Measurements from ENCODE around the gene METTL1.
"Not testable (repeated sequence)": the region's sequence is repeated elsewhere in the genome, so short reads cannot be mapped to it uniquely, and the experiment has no call there.

METTL1 gene
- total RNA-seq, result 0.91 to 14.0 (median 3.3) reads per million in 4 experiments

DNA sequence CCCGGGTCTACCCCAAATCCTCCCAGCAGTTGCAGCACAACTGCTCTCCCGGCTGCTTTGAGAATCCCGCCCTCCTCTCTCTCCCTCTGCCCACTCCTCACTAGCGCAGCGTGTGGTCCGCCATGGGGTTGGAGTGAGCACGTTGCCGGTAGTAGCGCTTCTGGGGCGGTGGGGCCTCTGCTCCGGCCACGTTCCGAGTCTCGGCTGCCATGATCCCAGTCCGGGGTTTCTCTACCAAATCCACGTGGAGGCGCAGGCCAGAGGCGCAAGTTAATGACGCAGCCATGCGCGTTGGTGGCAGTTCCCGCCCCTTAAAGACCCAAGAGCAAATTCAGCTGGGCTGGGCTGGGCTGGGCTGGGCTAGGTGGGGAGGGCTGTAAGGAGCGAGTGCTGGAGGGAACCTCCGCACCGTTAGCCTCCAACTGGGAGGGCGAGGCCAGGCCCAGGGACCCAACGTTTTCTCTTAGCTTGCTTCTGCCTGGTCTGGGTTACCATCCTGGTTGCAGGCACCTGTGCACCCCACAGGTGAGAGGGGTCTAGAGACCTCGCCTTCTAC lies at the start of gene METTL1:
Gene METTL1 (minus strand): TSS at position 233 of the 556 bp plus-strand sequence. CDS start 22 bp downstream, at position 211.
- peak; percentile 78 for DNase-seq

DNA sequence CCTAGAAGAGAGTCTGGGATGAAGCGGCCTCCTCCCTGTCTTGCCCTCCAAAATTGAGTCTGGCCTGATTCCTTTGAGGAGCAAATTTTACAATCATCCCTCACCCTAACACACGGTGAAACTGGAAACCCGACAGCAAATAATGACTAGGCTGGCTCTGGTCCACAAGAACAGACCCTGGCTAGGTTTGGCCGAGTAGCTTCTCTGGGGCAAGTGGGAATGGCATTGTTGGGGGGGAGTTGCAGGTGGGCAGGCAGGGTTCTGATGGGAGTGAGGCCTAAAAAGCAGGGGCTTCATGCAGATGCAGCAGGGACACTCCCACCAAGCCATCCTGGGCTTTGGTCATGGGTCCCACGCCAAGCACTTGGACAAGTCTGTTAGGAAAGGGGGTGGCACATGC lies 49.1 kb upstream of the METTL1 start:
- not testable (repeated sequence) for DNase-seq

DNA sequence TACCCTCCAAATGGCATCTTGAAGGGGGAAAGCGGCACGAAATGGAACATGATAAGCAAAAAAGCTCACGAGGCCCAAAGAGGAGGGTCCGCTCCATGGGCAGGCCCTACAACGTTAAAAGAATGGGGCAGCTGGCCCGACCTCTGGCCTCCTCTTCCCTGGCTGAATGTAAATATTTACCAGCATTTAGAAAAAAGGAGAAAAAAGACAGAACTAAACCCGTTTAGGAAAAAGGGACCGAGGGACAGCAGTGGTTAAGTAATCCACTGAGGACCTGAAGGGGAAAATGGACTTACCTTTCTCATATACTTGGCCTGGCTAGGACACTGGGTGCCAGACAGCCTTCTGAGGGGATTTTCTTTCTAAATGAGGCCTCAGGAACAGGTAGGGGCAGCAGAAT lies 48.2 kb upstream of the METTL1 start:
- DNase-seq, result not testable (repeated sequence)

GRCh38 chr12:57817990-57818331 lies 46.1 kb upstream of the METTL1 start:
- not testable (repeated sequence) for DNase-seq

GRCh38 chr12:57817261-57817989 lies 45.5 kb upstream of the METTL1 start:
- no peak for DNase-seq

DNA sequence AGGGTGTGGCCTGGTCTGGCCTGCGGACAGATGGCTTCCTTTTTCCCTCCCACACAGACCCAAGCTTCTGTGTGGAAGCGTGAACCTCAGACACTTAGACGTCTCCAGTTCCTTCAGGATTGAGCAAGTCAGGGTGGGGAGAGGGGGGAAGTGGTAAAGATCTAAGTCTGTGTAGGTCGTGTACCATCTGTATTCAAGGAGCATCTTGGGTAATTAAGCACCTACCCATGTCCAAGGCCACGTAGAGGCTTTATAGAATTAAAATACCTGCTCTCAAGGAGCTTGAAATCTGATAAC lies 44.9 kb upstream of the METTL1 start:
- no peak for DNase-seq

DNA sequence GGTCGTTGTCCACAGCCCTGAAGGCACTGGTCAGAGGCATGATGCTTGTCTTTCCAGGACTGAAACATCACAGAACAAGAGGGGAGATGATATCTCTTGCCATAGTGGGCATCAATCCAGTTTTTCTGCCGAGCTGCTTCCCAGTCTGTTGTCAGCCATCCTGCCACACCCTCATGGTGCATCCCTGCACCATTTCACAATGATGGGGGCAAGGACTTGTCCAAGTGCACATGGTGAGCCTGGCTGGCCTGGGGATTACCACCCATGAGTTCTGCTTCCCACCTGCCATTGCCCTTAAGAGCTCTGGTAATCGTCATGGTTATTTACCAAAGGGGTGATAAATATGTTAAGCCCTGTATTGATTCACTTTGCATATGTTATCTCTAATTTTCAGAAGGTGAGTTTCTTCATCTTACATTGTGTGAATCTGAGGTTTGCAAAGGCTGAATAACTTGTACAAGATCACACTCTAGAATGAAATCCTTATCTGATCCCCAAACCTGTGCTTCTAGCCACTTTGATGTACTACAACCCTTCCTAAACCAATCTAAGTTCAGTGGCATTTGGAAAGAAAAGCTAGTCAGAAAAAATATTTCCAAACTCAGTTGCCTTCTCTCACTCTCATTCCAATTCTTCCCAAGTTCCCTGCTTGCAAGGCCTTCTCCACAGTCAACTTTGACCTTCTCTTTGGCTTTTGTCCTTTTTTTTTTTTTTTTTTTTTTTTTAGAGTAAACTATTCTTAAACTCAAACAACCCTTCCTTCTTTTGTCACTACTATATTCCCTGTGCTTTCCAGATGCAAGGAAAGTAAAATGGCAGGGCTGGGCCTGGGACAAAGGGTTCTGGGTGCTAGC lies 44.3 kb upstream of the METTL1 start:
- no peak for DNase-seq

- DNase-seq, result no peak
Observed at GRCh38 chr12:57815177-57816000, 43.5 kb upstream of the METTL1 start.

- no peak for DNase-seq
Observed at GRCh38 chr12:57813971-57814772, 42.3 kb upstream of the METTL1 start.

- no peak for DNase-seq
Observed at GRCh38 chr12:57813111-57813970, 41.4 kb upstream of the METTL1 start.

DNA sequence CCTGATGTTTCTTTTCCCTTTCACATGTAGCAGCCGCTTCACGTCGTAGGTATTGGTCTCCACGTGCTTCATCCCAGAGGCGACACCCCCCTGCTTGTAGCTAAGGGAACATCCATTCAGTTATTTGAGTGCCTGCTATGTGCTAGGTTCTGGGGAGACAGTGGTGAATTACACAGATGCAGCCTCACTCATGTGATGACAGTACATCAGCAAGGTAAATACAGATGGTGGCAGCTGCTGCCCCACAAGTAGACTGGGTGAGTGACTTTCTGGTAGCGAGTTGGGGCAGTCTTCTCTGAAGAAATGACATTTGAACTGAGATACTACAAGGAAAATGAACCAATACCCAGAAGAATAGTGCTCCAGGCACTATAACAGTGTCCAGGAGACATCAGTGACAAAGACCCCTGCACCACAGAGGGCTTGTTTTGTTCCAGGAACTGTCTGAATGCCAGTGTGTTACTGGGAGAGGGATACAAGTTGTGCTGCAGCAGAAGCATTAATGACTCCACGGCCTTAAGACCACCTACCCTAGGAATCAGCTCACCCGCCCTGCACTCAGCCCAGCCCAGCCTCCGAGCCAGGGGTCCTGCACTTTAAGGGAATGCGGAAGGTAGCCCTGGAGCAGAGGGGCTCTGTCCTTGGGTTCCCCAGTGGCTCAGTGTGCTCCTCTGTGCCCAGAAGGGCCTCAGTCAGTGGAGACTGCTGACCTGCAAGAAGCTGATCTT lies 39.3 kb upstream of the METTL1 start:
- DNase-seq, result no peak

- DNase-seq, result no peak
Observed at GRCh38 chr12:57810450-57810849, 38.5 kb upstream of the METTL1 start.

DNA sequence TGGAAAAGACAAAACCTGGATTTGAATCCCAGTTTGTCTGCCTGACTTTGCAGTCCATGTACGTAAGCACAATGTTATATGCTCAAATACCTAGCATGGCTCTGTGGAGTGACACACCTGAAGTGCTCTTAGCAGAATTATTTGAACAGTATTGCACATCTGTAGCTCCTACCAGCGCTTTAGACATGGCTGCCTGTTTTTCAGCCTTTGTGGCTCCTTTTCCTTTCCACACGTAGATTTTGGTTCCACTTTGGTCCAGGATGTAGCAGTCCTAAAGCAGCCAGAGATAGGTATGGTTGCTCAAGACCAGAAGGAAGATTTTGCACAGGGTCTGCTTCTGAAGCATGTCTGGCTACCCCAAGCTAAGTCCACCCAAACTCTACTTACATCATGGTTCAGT lies 37.5 kb upstream of the METTL1 start:
- no peak for DNase-seq

- DNase-seq, result no peak
Observed at GRCh38 chr12:57808351-57808750, 36.4 kb upstream of the METTL1 start.

- DNase-seq, result no peak
Observed at GRCh38 chr12:57807285-57807684, 35.4 kb upstream of the METTL1 start.

DNA sequence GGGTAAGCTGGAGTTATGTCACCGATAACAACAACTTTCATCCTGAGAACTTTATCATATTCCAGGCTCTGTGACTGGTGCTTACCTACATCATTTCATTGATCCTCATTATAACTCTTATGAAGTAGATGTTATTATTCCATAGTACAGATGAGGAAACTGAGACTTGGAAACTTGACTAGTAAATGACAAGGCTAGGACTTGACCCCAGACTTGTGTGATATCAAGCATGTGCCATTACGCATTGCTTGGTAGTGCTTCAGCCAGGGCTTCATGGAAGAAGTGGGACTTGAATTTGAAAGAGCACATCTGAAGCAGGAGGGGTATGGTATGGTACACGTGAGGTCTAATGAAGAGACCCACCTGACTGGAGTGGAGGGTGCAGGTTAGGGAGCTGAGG lies 34.8 kb upstream of the METTL1 start:
- DNase-seq, result no peak

DNA sequence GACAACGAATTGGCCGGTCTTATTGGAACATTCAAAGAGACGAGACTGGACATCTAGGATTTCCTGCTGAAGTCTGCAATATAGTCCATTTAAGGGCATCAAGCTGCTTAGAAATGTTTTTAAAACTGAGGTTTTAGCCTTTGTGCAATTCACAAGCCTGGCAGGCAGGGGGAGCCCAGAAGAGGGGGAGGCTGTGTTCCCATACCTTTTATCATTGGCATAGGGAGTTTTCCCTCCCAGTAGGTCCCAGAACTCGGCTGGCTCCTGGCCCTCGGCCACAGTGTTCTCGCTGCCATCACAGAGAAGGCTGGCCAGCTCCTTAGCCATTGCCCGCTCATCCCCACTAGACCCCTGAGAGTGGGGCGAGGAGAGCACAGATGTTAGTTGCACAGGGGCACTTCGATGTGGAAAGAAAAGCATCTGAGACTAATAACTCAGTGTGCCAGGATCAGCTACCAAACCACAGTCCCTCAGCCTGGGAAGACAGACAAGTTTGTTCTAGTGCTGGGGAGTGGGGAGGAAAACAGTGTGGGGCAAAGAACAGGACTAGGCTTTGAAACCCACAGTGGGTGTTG lies 31.5 kb upstream of the METTL1 start:
- peak; percentile 12 for DNase-seq

DNA sequence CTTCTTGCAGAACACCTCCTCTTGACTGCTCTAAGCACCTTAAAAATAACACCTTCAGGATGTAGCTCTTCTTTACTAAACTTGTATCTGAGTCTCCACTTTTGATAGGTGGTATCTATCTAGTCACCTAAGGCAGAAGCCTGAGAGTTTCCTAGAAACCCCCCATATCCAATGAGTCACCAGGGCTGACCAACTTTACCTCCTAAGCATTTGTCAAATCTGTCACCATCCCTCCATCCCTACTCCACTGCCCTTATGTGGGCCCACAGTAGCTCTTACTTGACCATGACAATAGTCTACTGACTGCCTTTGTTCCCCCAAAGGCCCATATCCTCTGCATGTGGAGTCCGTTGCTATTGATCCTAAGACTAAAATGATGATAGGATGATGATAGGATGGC lies 30.7 kb upstream of the METTL1 start:
- no peak for DNase-seq

DNA sequence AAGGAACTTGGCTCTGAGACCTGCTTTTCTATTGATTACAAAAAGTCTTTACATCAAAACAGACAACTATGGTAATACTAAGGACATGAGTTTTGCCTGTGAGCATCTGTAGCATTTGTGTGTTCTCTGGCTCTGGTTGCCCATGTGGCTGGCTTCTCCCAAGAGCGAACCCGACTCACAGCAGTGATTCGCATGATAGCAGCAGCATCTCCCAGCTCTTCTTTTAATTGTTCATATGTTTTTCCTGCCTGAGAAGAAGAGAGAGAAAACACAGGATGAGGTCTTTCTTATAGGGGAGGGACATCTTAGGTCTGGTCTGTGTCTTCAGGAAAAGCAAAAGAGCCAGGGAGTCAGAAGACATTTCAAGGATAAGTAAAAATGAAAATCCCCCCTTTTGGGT lies 29.1 kb upstream of the METTL1 start:
- DNase-seq, result no peak

- DNase-seq, result no peak
Observed at GRCh38 chr12:57797933-57798332, 26.0 kb upstream of the METTL1 start.
